ENCODE measurements around the gene SLFN5. TPM values are rescaled to one million over a fixed set of nuclear protein-coding genes. Genes with fewer than 3 reads are reported as not detected.
"Not testable (repeated sequence)": the region's sequence is repeated elsewhere in the genome, so short reads cannot be mapped to it uniquely, and the experiment has no call there.

SLFN5 gene
- total and polyA plus RNA-seq, 4 donors, result 1.9 to 7.8 (median 3.4) TPM

- not testable (repeated sequence) for H3K9me3 ChIP-seq (ENCODE audit: control insufficient read depth in 4 of 4, low read length in 3 of 4)
- WGBS, result 71% methylated on average over 2 of the region's 2 CpGs
Measured at GRCh38 chr17:35202582-35202981, 40.3 kb upstream of the SLFN5 start.

GRCh38 chr17:35210741-35211140, 32.1 kb upstream of the SLFN5 start:
- H3K27ac ChIP-seq (ENCODE audit: low read depth in 1 of 2, low read length in 2 of 2), result no peak overlapping the region
- DNase-seq (ENCODE audit: low spot score), result no peak
- no peak overlapping the region for H3K4me3 ChIP-seq (ENCODE audit: low read depth in 1 of 3, low read length in 3 of 3)
- WGBS, result 88% methylated on average over 7 of the region's 7 CpGs
- H3K9ac ChIP-seq (ENCODE audit: low read depth in 1 of 2, low read length in 2 of 2), result no peak overlapping the region
- H3K36me3 ChIP-seq (ENCODE audit: control insufficient read depth in 4 of 4, insufficient read depth in 3 of 4, low read depth in 1 of 4, low read length in 3 of 4), result no peaks in the 10 kb centered on the region
- peaks cover 0 to 5% (median 0%) of the 10 kb centered on the region in 4 donors for H3K9me3 ChIP-seq (ENCODE audit: control insufficient read depth in 4 of 4, low read length in 3 of 4)
- peaks cover 0 to 7% (median 0%) of the 10 kb centered on the region in 4 donors for H3K27me3 ChIP-seq (ENCODE audit: control insufficient read depth in 4 of 4, insufficient read depth in 4 of 4, low read length in 3 of 4)
- TF ChIP-seq CTCF (IDR thresholded peaks at IDR 0.05; ENCODE audit: low read depth, low read length, missing input control), result no peak
- H3K4me1 ChIP-seq (ENCODE audit: control insufficient read depth in 4 of 4, insufficient read depth in 4 of 4, low read length in 3 of 4), result no peaks in the 10 kb centered on the region

More at GRCh38 chr17:35202582-35202981, 40.3 kb upstream of the SLFN5 start:
- not testable (repeated sequence) for H3K27ac ChIP-seq (ENCODE audit: low read depth in 1 of 2, low read length in 2 of 2); DNase-seq (ENCODE audit: low spot score); H3K4me1 ChIP-seq (ENCODE audit: control insufficient read depth in 4 of 4, insufficient read depth in 4 of 4, low read length in 3 of 4); H3K4me3 ChIP-seq (ENCODE audit: low read depth in 1 of 3, low read length in 3 of 3); H3K36me3 ChIP-seq (ENCODE audit: control insufficient read depth in 4 of 4, insufficient read depth in 3 of 4, low read depth in 1 of 4, low read length in 3 of 4); H3K9ac ChIP-seq (ENCODE audit: low read depth in 1 of 2, low read length in 2 of 2); H3K27me3 ChIP-seq (ENCODE audit: control insufficient read depth in 4 of 4, insufficient read depth in 4 of 4, low read length in 3 of 4)

- Histone ChIP-seq H3K9me3 (ENCODE audit: control insufficient read depth in 4 of 4, low read length in 3 of 4) (peaks cover 0 to 5% (median 0%) of the 10 kb centered on the region in 4 donors), H3K9ac (ENCODE audit: low read depth in 1 of 2, low read length in 2 of 2) (no peak overlapping the region), H3K36me3 (ENCODE audit: control insufficient read depth in 4 of 4, insufficient read depth in 3 of 4, low read depth in 1 of 4, low read length in 3 of 4) (no peaks in the 10 kb centered on the region), H3K27ac (ENCODE audit: low read depth in 1 of 2, low read length in 2 of 2) (peak overlapping the region in 1 of 2 donors; percentile 16), H3K4me3 (ENCODE audit: low read depth in 1 of 3, low read length in 3 of 3) (no peak overlapping the region), H3K27me3 (ENCODE audit: control insufficient read depth in 4 of 4, insufficient read depth in 4 of 4, low read length in 3 of 4) (peaks cover 0 to 3% (median 0%) of the 10 kb centered on the region in 4 donors), H3K4me1 (ENCODE audit: control insufficient read depth in 4 of 4, insufficient read depth in 4 of 4, low read length in 3 of 4) (no peaks in the 10 kb centered on the region)
- 83% methylated on average over 4 of the region's 4 CpGs for WGBS
- DNase-seq (ENCODE audit: low spot score), result no peak
- TF ChIP-seq JUND (IDR thresholded peaks at IDR 0.05) (no peak), HNF4A (conservative IDR thresholded peaks at IDR 0.05) (no peak), YY1 (IDR thresholded peaks at IDR 0.05) (no peak), EGR1 (IDR thresholded peaks at IDR 0.05; ENCODE audit: low read depth in 2 of 2) (no peak), CTCF (IDR thresholded peaks at IDR 0.05; ENCODE audit: low read depth, low read length, missing input control) (no peak), RXRA (IDR thresholded peaks at IDR 0.05) (no peak), REST (IDR thresholded peaks at IDR 0.05) (no peak), ZBTB33 (IDR thresholded peaks at IDR 0.05) (no peak), ATF3 (IDR thresholded peaks at IDR 0.05) (no peak), GABPA (IDR thresholded peaks at IDR 0.05 in 1 of 2, conservative IDR thresholded peaks at IDR 0.05 in 1 of 2) (no peak), FOXA2 (IDR thresholded peaks at IDR 0.05) (no peak)
Measured at GRCh38 chr17:35212668-35213067, 30.2 kb upstream of the SLFN5 start.
